ENCODE data around the gene SLC5A11. TPM values are rescaled to one million over a fixed set of nuclear protein-coding genes. Genes with fewer than 3 reads are reported as not detected.

The SLC5A11 gene
- total RNA-seq, 1 donor from 2014 or later: 0.22 TPM

DNA sequence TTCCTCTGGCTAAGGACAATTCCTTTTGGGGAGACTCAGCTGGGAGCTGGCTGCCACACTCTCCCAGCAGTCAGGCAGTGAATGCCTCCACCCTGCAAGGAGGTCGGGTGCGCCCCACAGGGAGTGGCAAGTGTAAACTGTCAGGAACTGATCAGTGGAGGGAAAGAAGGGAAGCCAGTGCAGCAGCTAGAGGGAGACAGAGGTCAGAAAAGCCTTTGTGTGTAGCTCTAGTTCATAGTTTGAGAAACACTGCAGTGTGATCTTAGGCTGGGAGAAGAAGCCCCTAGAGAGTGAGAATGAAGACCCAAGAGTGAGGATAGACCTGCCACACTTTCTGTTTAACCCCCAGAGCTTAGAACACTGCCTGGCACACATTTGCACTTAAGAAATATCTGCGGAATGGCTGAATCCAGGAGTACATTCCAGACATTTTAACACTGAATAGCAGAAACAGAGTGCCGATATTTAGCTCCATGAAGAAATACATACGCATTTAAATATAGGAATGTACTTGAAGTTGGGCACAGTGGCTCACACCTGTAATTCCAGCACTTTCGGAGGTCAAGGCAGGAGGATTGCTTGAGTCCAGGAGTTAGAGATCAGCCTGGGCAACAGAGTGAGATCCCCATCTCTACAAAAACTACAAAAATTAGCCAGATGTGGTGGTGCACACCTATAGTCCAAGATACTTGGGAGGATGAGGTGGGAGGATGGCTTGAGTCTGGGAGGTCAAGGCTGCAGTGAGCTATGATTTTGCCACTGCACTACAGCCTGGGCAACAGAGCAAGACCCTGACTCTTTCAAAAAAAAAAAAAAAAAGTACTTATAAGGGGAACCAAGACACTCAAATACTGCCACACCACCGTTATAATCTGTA, 11.1 kb upstream of the SLC5A11 start:
- no peaks in the 10 kb centered on the region for H3K4me1 Mint-ChIP-seq
- peaks cover 2% of the 10 kb centered on the region for H3K27me3 Mint-ChIP-seq
- ChIA-PET POLR2A (interaction anchor here (0.6 to 0.7 kb wide), 2 partner anchors 355 to 391 kb away, joined by 3 to 4 read pairs; no protein-coding TSS in a partner anchor), CTCF (interaction anchor here (1.7 kb wide), 1 partner anchor 391 kb away, joined by 5 read pairs; no protein-coding TSS in a partner anchor)
- ATAC-seq (ENCODE audit: low read depth): no peak
- no peak overlapping the region for H3K27ac Mint-ChIP-seq
- no peak for DNase-seq
- TF ChIP-seq, protein P1, sequence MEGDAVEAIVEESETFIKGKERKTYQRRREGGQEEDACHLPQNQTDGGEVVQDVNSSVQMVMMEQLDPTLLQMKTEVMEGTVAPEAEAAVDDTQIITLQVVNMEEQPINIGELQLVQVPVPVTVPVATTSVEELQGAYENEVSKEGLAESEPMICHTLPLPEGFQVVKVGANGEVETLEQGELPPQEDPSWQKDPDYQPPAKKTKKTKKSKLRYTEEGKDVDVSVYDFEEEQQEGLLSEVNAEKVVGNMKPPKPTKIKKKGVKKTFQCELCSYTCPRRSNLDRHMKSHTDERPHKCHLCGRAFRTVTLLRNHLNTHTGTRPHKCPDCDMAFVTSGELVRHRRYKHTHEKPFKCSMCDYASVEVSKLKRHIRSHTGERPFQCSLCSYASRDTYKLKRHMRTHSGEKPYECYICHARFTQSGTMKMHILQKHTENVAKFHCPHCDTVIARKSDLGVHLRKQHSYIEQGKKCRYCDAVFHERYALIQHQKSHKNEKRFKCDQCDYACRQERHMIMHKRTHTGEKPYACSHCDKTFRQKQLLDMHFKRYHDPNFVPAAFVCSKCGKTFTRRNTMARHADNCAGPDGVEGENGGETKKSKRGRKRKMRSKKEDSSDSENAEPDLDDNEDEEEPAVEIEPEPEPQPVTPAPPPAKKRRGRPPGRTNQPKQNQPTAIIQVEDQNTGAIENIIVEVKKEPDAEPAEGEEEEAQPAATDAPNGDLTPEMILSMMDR (IDR thresholded peaks at IDR 0.05): no peak
- intact Hi-C loops (cut with micrococcal nuclease): loop anchor here (5.0 kb wide), 1 partner anchor 393 kb away; no protein-coding TSS in a partner anchor
- H3K4me3 Mint-ChIP-seq: no peak overlapping the region
- H3K9me3 Mint-ChIP-seq: no peaks in the 10 kb centered on the region
- H3K36me3 Mint-ChIP-seq (ENCODE audit: low read depth): peaks cover 6% of the 10 kb centered on the region

DNA sequence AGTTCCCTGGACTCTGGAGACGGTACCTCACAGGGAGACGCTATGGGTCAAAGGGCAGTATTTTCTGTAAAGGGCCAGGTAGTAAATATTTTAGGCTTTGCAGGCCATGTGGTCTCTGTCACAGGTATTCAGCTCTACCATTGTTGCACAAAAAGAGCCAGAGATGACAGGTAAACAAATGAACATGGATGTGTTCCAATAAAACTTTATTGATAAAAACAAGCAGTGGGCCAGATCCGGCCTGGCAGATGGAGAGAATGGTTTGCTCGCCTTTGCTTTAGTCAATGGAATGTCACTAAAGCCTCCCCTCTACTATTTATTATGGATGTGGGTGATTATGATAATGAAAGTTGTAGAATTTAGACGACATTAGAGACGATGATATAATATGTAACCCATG, 8.9 kb upstream of the SLC5A11 start:
- CTCF ChIA-PET: no interaction called here
- ATAC-seq (ENCODE audit: low read depth) (no peak), DNase-seq (no peak)
- Mint-ChIP-seq H3K27ac (no peak overlapping the region), H3K4me3 (no peak overlapping the region), H3K4me1 (no peaks in the 10 kb centered on the region), H3K27me3 (peaks cover 2% of the 10 kb centered on the region), H3K9me3 (no peaks in the 10 kb centered on the region), H3K36me3 (ENCODE audit: low read depth) (peaks cover 4% of the 10 kb centered on the region)
- POLR2A ChIA-PET: no interaction called here
- TF ChIP-seq, protein P1 (IDR thresholded peaks at IDR 0.05): no peak
- intact Hi-C loops (cut with micrococcal nuclease): no loop called here

DNA sequence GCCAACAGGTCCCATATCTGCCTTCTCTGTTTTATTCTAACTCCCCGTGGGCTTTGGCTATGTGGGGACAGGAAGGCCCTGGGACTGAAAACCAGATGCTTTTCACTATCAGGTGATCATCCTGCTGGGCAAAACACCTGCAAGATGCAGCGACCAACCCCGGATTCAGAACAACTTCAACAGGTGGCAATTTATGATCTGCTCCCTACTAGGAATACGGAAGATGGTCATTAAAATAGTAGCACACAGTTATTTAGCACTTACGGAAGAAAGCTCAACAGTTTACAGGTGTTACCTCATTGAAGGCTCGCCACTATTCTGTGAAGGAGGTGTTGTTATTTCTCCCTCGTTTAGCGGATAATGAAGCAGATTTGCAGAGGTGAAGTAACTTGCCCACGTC, 7.8 kb upstream of the SLC5A11 start:
- H3K4me3 Mint-ChIP-seq: no peak overlapping the region
- ATAC-seq (ENCODE audit: low read depth): no peak
- no peaks in the 10 kb centered on the region for H3K4me1 Mint-ChIP-seq
- H3K9me3 Mint-ChIP-seq: no peaks in the 10 kb centered on the region
- TF ChIP-seq, protein P1 (IDR thresholded peaks at IDR 0.05): no peak
- intact Hi-C loops (cut with micrococcal nuclease): no loop called here
- CTCF ChIA-PET: no interaction called here
- H3K27ac Mint-ChIP-seq: no peak overlapping the region
- H3K36me3 Mint-ChIP-seq (ENCODE audit: low read depth): no peaks in the 10 kb centered on the region
- POLR2A ChIA-PET: no interaction called here
- H3K27me3 Mint-ChIP-seq: peaks cover 2% of the 10 kb centered on the region
- DNase-seq: no peak

DNA sequence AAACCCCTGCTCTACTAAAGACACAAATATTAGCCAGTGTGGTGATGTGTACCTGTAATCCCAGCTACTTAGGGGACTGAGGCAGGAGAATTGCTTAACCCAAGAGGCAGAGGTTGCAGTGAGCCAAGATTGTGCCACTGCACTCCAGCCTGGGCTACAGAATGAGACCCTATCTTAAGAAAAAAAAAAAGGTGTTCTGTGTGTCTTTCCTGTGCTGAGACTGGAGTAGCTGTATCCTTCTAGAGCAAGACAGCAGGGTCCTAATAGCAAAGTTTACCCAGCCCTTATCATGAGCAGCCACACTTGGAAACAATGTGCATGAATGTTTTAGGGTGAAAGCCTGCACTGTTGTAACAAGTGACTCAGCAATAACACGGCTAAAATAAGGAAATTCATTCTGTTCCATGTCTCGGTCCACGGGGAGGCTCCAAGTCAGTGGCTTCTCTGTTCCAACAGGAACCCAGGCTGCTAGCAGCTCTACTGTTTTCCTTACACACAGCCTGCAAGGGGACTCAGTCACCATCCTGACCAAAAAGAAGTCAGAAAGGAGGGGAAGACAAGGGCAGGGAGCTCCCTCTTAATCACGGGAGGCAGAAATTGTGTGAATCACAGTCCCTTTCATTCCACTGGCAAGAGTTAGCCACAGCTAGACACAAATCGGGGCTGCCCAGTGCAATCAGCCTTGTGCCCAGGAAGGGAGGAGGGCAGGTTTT, 7.1 kb upstream of the SLC5A11 start:
- H3K36me3 Mint-ChIP-seq (ENCODE audit: low read depth): no peaks in the 10 kb centered on the region
- DNase-seq (no peak), ATAC-seq (ENCODE audit: low read depth) (no peak)
- H3K9me3 Mint-ChIP-seq: no peaks in the 10 kb centered on the region
- no peak overlapping the region for H3K4me3 Mint-ChIP-seq
- peaks cover 2% of the 10 kb centered on the region for H3K27me3 Mint-ChIP-seq
- ChIA-PET CTCF (interaction anchor here (1.0 kb wide), 1 partner anchor 387 kb away, joined by 3 read pairs; no protein-coding TSS in a partner anchor), POLR2A (no interaction called here)
- H3K27ac Mint-ChIP-seq: no peak overlapping the region
- TF ChIP-seq, protein P1 (IDR thresholded peaks at IDR 0.05): no peak
- intact Hi-C loops (cut with micrococcal nuclease): no loop called here
- H3K4me1 Mint-ChIP-seq: no peaks in the 10 kb centered on the region

All from activated B cell treated with CpG ODN at 0.5 μM for 24 hours (primary cell).